Fibroblast of mammary gland (primary cell): ENCODE measurements around the gene RASL11A.

Experiments used
- DNase-seq: peaks from one replicate; pipeline ENCODE4 v3.0.0-alpha.2; 2010; ENCODE audit warnings: low read depth
- H3K4me3 ChIP-seq: 2 replicates; pipeline ENCODE4 v1.5.1; 2011; ENCODE audit warnings: low read depth, mild to moderate bottlenecking, low read length, moderate library complexity; ENCODE audit not compliant: control insufficient read depth
- TF ChIP-seq, protein P1 (sequence below): conservative IDR thresholded peaks from 2 replicates; pipeline ENCODE4 v1.5.1; 2011; ENCODE audit warnings: low read depth, low read length, inconsistent platforms; ENCODE audit not compliant: control insufficient read depth, insufficient read depth

The RASL11A gene

DNA sequence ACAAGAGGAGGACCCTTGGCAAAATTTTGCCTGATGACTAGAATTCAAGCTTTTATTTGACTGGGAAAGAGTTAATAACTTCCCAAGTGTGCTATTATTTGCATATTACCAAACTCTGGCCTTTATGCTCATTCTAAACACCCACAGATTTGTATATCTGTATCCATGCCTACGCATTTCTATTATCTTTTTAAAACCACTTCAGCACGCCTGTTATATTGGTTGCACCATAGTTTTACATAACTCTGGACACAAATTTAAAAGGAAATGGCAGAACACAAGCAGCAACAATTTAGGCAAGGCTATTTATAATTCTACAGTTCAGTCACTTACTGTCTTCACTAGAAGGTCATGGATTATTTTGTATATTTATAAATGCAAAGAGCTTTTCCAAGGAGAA is 3.7 kb upstream of the RASL11A start:
- no peak overlapping the region for H3K4me3 ChIP-seq
- DNase-seq, result no peak
- TF ChIP-seq, protein P1, sequence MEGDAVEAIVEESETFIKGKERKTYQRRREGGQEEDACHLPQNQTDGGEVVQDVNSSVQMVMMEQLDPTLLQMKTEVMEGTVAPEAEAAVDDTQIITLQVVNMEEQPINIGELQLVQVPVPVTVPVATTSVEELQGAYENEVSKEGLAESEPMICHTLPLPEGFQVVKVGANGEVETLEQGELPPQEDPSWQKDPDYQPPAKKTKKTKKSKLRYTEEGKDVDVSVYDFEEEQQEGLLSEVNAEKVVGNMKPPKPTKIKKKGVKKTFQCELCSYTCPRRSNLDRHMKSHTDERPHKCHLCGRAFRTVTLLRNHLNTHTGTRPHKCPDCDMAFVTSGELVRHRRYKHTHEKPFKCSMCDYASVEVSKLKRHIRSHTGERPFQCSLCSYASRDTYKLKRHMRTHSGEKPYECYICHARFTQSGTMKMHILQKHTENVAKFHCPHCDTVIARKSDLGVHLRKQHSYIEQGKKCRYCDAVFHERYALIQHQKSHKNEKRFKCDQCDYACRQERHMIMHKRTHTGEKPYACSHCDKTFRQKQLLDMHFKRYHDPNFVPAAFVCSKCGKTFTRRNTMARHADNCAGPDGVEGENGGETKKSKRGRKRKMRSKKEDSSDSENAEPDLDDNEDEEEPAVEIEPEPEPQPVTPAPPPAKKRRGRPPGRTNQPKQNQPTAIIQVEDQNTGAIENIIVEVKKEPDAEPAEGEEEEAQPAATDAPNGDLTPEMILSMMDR, result no peak

- TF ChIP-seq, protein P1, result no peak
- no peak overlapping the region for H3K4me3 ChIP-seq
- DNase-seq, result no peak
Measured at GRCh38 chr13:27267596-27267995, 3.0 kb upstream of the RASL11A start.

- DNase-seq, result peak; percentile 46
- H3K4me3 ChIP-seq, result no peak overlapping the region
- TF ChIP-seq, protein P1, result no peak
Measured at GRCh38 chr13:27269114-27269665, 1.4 kb upstream of the RASL11A start.

GRCh38 chr13:27271570-27272096 is 1.0 kb downstream of the RASL11A start:
- peak overlapping the region; percentile 60 for H3K4me3 ChIP-seq
- TF ChIP-seq, protein P1, result no peak
- no peak for DNase-seq

DNA sequence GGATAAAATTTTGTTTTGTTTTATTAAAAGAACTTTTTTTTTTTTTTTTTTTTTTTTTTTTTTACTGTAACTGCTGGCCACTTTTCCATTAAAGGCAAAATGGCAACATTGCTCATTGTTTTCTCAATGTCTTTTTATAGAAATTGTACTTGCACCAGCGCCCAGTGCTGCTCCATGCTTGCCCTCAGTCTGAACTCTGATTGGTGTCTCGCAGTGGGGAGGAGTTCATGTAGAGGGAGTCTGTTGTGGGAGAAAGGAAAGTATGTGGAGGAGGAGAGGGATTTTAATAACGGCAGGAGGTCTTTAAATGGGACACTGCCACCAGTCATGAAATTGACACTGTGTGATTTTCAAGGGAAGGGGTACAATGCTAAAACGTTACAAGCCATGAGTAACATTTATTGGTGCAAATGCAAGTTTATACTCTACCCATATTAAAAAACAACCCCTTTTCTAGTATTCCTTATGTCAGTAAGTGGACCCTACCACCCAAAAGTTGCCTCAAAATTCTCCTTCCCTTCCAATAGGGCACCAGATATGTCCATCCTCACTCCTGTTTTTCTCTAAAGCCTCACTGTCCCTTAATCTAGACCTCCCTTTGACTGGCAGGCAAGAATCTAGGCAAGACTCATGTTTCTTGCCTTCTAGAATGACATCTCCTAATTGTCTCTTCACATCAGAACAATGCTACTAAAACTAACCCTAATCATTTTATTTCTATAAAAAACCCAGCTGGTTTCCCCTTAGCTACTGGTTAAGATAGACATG is 3.2 kb downstream of the RASL11A start:
- DNase-seq, result no peak
- TF ChIP-seq, protein P1, result no peak
- H3K4me3 ChIP-seq, result no peak overlapping the region

- TF ChIP-seq, protein P1, result no peak
- no peak overlapping the region for H3K4me3 ChIP-seq
- DNase-seq, result no peak
Measured at GRCh38 chr13:27274631-27275030, 4.0 kb downstream of the RASL11A start.
